NCI-H146 treated with DMSO at 0.1 percent for 48 hours (cell line): ENCODE measurements around the gene PLCB2.

Experiments used
- DNase-seq: peaks from one replicate; lab custom pipeline; 2025; ENCODE audit not compliant: unreplicated experiment; lab: John Stamatoyannopoulos, UW

PLCB2 gene

GRCh38 chr15:40286794-40287193 is 20.9 kb downstream of the PLCB2 start:
- no peak for DNase-seq

- DNase-seq = no peak
Measured at GRCh38 chr15:40286061-40286532, 21.6 kb downstream of the PLCB2 start.

- no peak for DNase-seq
Measured at GRCh38 chr15:40285554-40286011, 22.2 kb downstream of the PLCB2 start.

GRCh38 chr15:40285151-40285550 is 22.6 kb downstream of the PLCB2 start:
- no peak for DNase-seq

- no peak for DNase-seq
Measured at GRCh38 chr15:40283615-40284300, 24.0 kb downstream of the PLCB2 start.

GRCh38 chr15:40282869-40283614 is 24.7 kb downstream of the PLCB2 start, which contains the start of gene ANKRD63:
Gene ANKRD63 (minus strand): TSS chr15:40283064. CDS start chr15:40282586, 478 bp downstream.
- no peak for DNase-seq

- peak; percentile 17 for DNase-seq
Measured at GRCh38 chr15:40282147-40282868, 25.4 kb downstream of the PLCB2 start.

GRCh38 chr15:40281801-40282146 is 26.0 kb downstream of the PLCB2 start:
- no peak for DNase-seq

GRCh38 chr15:40281057-40281800 is 26.5 kb downstream of the PLCB2 start:
- no peak for DNase-seq

GRCh38 chr15:40280260-40281056 is 27.3 kb downstream of the PLCB2 start:
- DNase-seq = no peak

GRCh38 chr15:40279437-40280141 is 28.1 kb downstream of the PLCB2 start:
- peak; percentile 43 for DNase-seq

- no peak for DNase-seq
Measured at GRCh38 chr15:40278026-40278425, 29.7 kb downstream of the PLCB2 start.

GRCh38 chr15:40277471-40277870 is 30.3 kb downstream of the PLCB2 start:
- no peak for DNase-seq

- no peak for DNase-seq
Measured at GRCh38 chr15:40276927-40277326, 30.8 kb downstream of the PLCB2 start.

GRCh38 chr15:40275954-40276353 is 31.8 kb downstream of the PLCB2 start:
- DNase-seq = no peak

- no peak for DNase-seq
Measured at GRCh38 chr15:40275523-40275922, 32.2 kb downstream of the PLCB2 start.

GRCh38 chr15:40274350-40275274 is 33.1 kb downstream of the PLCB2 start:
- DNase-seq = peak; percentile 32

GRCh38 chr15:40273428-40273827 is 34.3 kb downstream of the PLCB2 start:
- no peak for DNase-seq
